Lower lobe of right lung (tissue), 2 donors: ENCODE data around the gene CHRNA7. TPM values are rescaled to one million over a fixed set of nuclear protein-coding genes. Genes with fewer than 3 reads are reported as not detected.

Experiments
- ATAC-seq, 2 donors: fragments of 200-7000 bp; cut with Tn5 transposase; one replicate each; pipeline ENCODE4 v1.9.1; 2020 to 2022; ENCODE audit warnings: mild to moderate bottlenecking in 2 of 2, moderate library complexity in 2 of 2
- DNase-seq: peaks from one replicate; pipeline ENCODE4 v3.0.0-alpha.2; 2020
- H3K27ac ChIP-seq: fragments of 200-600 bp; one replicate; pipeline ENCODE4 v1.8.0; 2022
- H3K27me3 ChIP-seq: fragments of 200-600 bp; one replicate; pipeline ENCODE4 v1.8.0; 2022; ENCODE audit warnings: low read depth
- H3K36me3 ChIP-seq: fragments of 200-600 bp; one replicate; pipeline ENCODE4 v1.8.0; 2022; ENCODE audit warnings: mild to moderate bottlenecking
- H3K4me1 ChIP-seq: fragments of 200-600 bp; one replicate; pipeline ENCODE4 v1.8.0; 2022
- H3K4me3 ChIP-seq: fragments of 200-600 bp; one replicate; pipeline ENCODE4 v1.8.0; 2022; ENCODE audit warnings: mild to moderate bottlenecking
- H3K9me3 ChIP-seq: fragments of 200-600 bp; one replicate; pipeline ENCODE4 v1.8.0; 2022
- CTCF ChIP-seq: fragments of 200-600 bp; IDR thresholded peaks from one replicate; pipeline ENCODE4 v1.8.0; 2022; ENCODE audit warnings: antibody characterized with exemption, mild to moderate bottlenecking
- intact Hi-C: fragments of 100-400 bp; cut with DNase I; formaldehyde crosslinking; loops from one replicate; pipeline ENCODE4 v1.11.0; 2022
- total RNA-seq: library from RNA; stranded (reverse); fragmentation: NEBNext Ultra II Directional; extraction: Animal tissue kit (Norgen Biotek cat#: 25700); gene quantifications from one replicate; pipeline ENCODE4 v1.2.1, GENCODE V29; 2021
- donor health status: DM: no; HTN: yes; CAD: no; lungs with severe emphysema.

The CHRNA7 gene
- total RNA-seq, 1 donor from 2014 or later = 0.92 TPM

GRCh38 chr15:32036971-32037370 is 6.7 kb downstream of the CHRNA7 start:
- no peak overlapping the region for H3K4me3 ChIP-seq
- intact Hi-C loops = no loop called here
- DNase-seq (no peak), ATAC-seq (no peak)
- no peak overlapping the region for H3K27ac ChIP-seq
- H3K4me1 ChIP-seq = no peaks in the 10 kb centered on the region
- no peaks in the 10 kb centered on the region for H3K9me3 ChIP-seq
- H3K27me3 ChIP-seq = peaks cover 7% of the 10 kb centered on the region
- TF ChIP-seq CTCF = no peak
- H3K36me3 ChIP-seq = no peaks in the 10 kb centered on the region

GRCh38 chr15:32041294-32041693 is 11.0 kb downstream of the CHRNA7 start:
- intact Hi-C loops = no loop called here
- Histone ChIP-seq H3K4me1 (no peaks in the 10 kb centered on the region), H3K4me3 (no peak overlapping the region), H3K36me3 (no peaks in the 10 kb centered on the region), H3K27me3 (no peaks in the 10 kb centered on the region), H3K9me3 (no peaks in the 10 kb centered on the region), H3K27ac (no peak overlapping the region)
- ATAC-seq (no peak), DNase-seq (no peak)
- no peak for TF ChIP-seq CTCF

- ATAC-seq = no peak
- intact Hi-C loops = no loop called here
- Histone ChIP-seq H3K27ac (no peak overlapping the region), H3K36me3 (no peaks in the 10 kb centered on the region), H3K9me3 (no peaks in the 10 kb centered on the region), H3K27me3 (no peaks in the 10 kb centered on the region), H3K4me3 (no peak overlapping the region), H3K4me1 (no peaks in the 10 kb centered on the region)
- TF ChIP-seq CTCF = no peak
- no peak for DNase-seq
Measured at GRCh38 chr15:32042269-32042972, 12.1 kb downstream of the CHRNA7 start.

GRCh38 chr15:32053719-32054118 is 23.4 kb downstream of the CHRNA7 start:
- Histone ChIP-seq H3K9me3 (no peaks in the 10 kb centered on the region), H3K27ac (no peak overlapping the region), H3K4me1 (no peaks in the 10 kb centered on the region), H3K27me3 (no peaks in the 10 kb centered on the region), H3K36me3 (no peaks in the 10 kb centered on the region), H3K4me3 (no peak overlapping the region)
- intact Hi-C loops = no loop called here
- DNase-seq (no peak), ATAC-seq (no peak)
- no peak for TF ChIP-seq CTCF

GRCh38 chr15:32057876-32058425 is 27.6 kb downstream of the CHRNA7 start:
- Histone ChIP-seq H3K9me3 (no peaks in the 10 kb centered on the region), H3K4me1 (no peaks in the 10 kb centered on the region), H3K27me3 (no peaks in the 10 kb centered on the region), H3K27ac (no peak overlapping the region), H3K36me3 (no peaks in the 10 kb centered on the region), H3K4me3 (no peak overlapping the region)
- no peak for TF ChIP-seq CTCF
- intact Hi-C loops = no loop called here
- ATAC-seq (no peak), DNase-seq (no peak)
